ENCODE measurements around the gene FAM163A. TPM values are rescaled to one million over a fixed set of nuclear protein-coding genes. Genes with fewer than 3 reads are reported as not detected.

FAM163A gene
- total RNA-seq, 1 donor: under 0.01 TPM

GRCh38 chr1:179748772-179749171, 5.7 kb downstream of the FAM163A start:
- no peak for DNase-seq (ENCODE audit: low read depth)
- no peak overlapping the region for H3K4me3 ChIP-seq (ENCODE audit: low read depth, low read length)
- TF ChIP-seq CTCF (IDR thresholded peaks at IDR 0.05; ENCODE audit: insufficient read depth, low read depth, low read length): no peak

GRCh38 chr1:179750630-179751029, 7.5 kb downstream of the FAM163A start:
- no peak for DNase-seq (ENCODE audit: low read depth)
- H3K4me3 ChIP-seq (ENCODE audit: low read depth, low read length): no peak overlapping the region
- no peak for TF ChIP-seq CTCF (IDR thresholded peaks at IDR 0.05; ENCODE audit: insufficient read depth, low read depth, low read length)

- H3K4me3 ChIP-seq (ENCODE audit: low read depth, low read length): no peak overlapping the region
- TF ChIP-seq CTCF (IDR thresholded peaks at IDR 0.05; ENCODE audit: insufficient read depth, low read depth, low read length): no peak
- DNase-seq (ENCODE audit: low read depth): no peak
Measured at GRCh38 chr1:179753061-179753460, 10.0 kb downstream of the FAM163A start.

- no peak for TF ChIP-seq CTCF (IDR thresholded peaks at IDR 0.05; ENCODE audit: insufficient read depth, low read depth, low read length)
- H3K4me3 ChIP-seq (ENCODE audit: low read depth, low read length): no peak overlapping the region
- DNase-seq (ENCODE audit: low read depth): peak; percentile 81
Measured at GRCh38 chr1:179754041-179754624, 11.0 kb downstream of the FAM163A start.

GRCh38 chr1:179757933-179758332, 14.8 kb downstream of the FAM163A start:
- DNase-seq (ENCODE audit: low read depth): no peak
- no peak for TF ChIP-seq CTCF (IDR thresholded peaks at IDR 0.05; ENCODE audit: insufficient read depth, low read depth, low read length)
- H3K4me3 ChIP-seq (ENCODE audit: low read depth, low read length): no peak overlapping the region

GRCh38 chr1:179760521-179760920, 17.4 kb downstream of the FAM163A start:
- no peak overlapping the region for H3K4me3 ChIP-seq (ENCODE audit: low read depth, low read length)
- DNase-seq (ENCODE audit: low read depth): no peak
- TF ChIP-seq CTCF (IDR thresholded peaks at IDR 0.05; ENCODE audit: insufficient read depth, low read depth, low read length): no peak

GRCh38 chr1:179761296-179761695, 18.2 kb downstream of the FAM163A start:
- H3K4me3 ChIP-seq (ENCODE audit: low read depth, low read length): no peak overlapping the region
- no peak for DNase-seq (ENCODE audit: low read depth)
- no peak for TF ChIP-seq CTCF (IDR thresholded peaks at IDR 0.05; ENCODE audit: insufficient read depth, low read depth, low read length)

All from fibroblast of villous mesenchyme (primary cell).